ENCODE results near the gene REV1. TPM values are rescaled to one million over a fixed set of nuclear protein-coding genes. Genes with fewer than 3 reads are reported as not detected.

Gene REV1
- total and polyA plus RNA-seq, 2 experiments from 2014 or later = 32.9 to 46.7 TPM

- no peaks in the 10 kb centered on the region for H3K36me3 ChIP-seq (ENCODE audit: insufficient read depth)
- no peak for DNase-seq (ENCODE audit: low spot score)
- H3K4me3 Mint-ChIP-seq = no peak overlapping the region
- no peak for ATAC-seq
- peaks cover 42% of the 10 kb centered on the region for H3K4me1 Mint-ChIP-seq
- H3F3A ChIP-seq (replicated peaks; ENCODE audit: low read depth) = no peaks in the 10 kb centered on the region
- no peak overlapping the region for H3K4me2 ChIP-seq
- no peak overlapping the region for H2AFZ ChIP-seq
- no peaks in the 10 kb centered on the region for H3K9me3 Mint-ChIP-seq
- peaks cover 2% of the 10 kb centered on the region for H3K27me3 Mint-ChIP-seq (ENCODE audit: insufficient read depth, low read depth, poor library complexity)
- H4K20me1 ChIP-seq (replicated peaks; ENCODE audit: insufficient read depth) = peaks cover 36% of the 10 kb centered on the region
- no peak overlapping the region for H3K4me3 ChIP-seq
- no peak overlapping the region; the same call in 1 of the 2 replicates for H3K27ac Mint-ChIP-seq
- H3K36me3 Mint-ChIP-seq (ENCODE audit: low read depth) = peaks cover 9% of the 10 kb centered on the region; the same call in 2 of the 3 replicates
- peaks cover 25% of the 10 kb centered on the region for H3K4me1 ChIP-seq (ENCODE audit: insufficient read depth)
- no peak overlapping the region for H3K27ac ChIP-seq (ENCODE audit: low read depth)
- H3K79me2 ChIP-seq (replicated peaks; ENCODE audit: insufficient read depth) = peaks cover 100% of the 10 kb centered on the region
- no peaks in the 10 kb centered on the region for H3K27me3 ChIP-seq (ENCODE audit: insufficient read depth)
- TF ChIP-seq CTCF (conservative IDR thresholded peaks at IDR 0.05; ENCODE audit: low read depth in 2 of 2) (no peak), STAT1 (IDR thresholded peaks at IDR 0.05; ENCODE audit: unreplicated experiment) (no peak), NANOG (IDR thresholded peaks at IDR 0.05; ENCODE audit: borderline replicate concordance) (no peak), ZNF462 (CRISPR knock-in tag; IDR thresholded peaks at IDR 0.05) (no peak), ZNF331 (CRISPR knock-in tag; IDR thresholded peaks at IDR 0.05; ENCODE audit: low read depth) (no peak), EZH2phosphoT487 (IDR thresholded peaks at IDR 0.05; ENCODE audit: unreplicated experiment) (no peak), ZNF114 (CRISPR knock-in tag; IDR thresholded peaks at IDR 0.05) (no peak), POLR2AphosphoS5 (IDR thresholded peaks at IDR 0.05; ENCODE audit: low read depth) (no peak)
- TF ChIP-seq, protein P1, sequence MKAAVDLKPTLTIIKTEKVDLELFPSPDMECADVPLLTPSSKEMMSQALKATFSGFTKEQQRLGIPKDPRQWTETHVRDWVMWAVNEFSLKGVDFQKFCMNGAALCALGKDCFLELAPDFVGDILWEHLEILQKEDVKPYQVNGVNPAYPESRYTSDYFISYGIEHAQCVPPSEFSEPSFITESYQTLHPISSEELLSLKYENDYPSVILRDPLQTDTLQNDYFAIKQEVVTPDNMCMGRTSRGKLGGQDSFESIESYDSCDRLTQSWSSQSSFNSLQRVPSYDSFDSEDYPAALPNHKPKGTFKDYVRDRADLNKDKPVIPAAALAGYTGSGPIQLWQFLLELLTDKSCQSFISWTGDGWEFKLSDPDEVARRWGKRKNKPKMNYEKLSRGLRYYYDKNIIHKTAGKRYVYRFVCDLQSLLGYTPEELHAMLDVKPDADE (IDR thresholded peaks at IDR 0.05) = no peak
- TF ChIP-seq, protein P2, sequence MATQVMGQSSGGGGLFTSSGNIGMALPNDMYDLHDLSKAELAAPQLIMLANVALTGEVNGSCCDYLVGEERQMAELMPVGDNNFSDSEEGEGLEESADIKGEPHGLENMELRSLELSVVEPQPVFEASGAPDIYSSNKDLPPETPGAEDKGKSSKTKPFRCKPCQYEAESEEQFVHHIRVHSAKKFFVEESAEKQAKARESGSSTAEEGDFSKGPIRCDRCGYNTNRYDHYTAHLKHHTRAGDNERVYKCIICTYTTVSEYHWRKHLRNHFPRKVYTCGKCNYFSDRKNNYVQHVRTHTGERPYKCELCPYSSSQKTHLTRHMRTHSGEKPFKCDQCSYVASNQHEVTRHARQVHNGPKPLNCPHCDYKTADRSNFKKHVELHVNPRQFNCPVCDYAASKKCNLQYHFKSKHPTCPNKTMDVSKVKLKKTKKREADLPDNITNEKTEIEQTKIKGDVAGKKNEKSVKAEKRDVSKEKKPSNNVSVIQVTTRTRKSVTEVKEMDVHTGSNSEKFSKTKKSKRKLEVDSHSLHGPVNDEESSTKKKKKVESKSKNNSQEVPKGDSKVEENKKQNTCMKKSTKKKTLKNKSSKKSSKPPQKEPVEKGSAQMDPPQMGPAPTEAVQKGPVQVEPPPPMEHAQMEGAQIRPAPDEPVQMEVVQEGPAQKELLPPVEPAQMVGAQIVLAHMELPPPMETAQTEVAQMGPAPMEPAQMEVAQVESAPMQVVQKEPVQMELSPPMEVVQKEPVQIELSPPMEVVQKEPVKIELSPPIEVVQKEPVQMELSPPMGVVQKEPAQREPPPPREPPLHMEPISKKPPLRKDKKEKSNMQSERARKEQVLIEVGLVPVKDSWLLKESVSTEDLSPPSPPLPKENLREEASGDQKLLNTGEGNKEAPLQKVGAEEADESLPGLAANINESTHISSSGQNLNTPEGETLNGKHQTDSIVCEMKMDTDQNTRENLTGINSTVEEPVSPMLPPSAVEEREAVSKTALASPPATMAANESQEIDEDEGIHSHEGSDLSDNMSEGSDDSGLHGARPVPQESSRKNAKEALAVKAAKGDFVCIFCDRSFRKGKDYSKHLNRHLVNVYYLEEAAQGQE (IDR thresholded peaks at IDR 0.05; ENCODE audit: unreplicated experiment) = no peak
- no peaks in the 10 kb centered on the region for H3K9me2 ChIP-seq (ENCODE audit: insufficient read depth)
These were observed 8.3 kb downstream of the REV1 start for GRCh38 chr2:99481527-99481926.

Measured in GM23338 (cell line).